OCI-LY1 (cell line): ENCODE measurements around the gene PDCL3.

Experiments used
- H2AFZ ChIP-seq: fragments of 200-600 bp; sonication (generic), shearing (Covaris generic); 2 replicates; pipeline ENCODE4 v1.6.0; 2014; ENCODE audit warnings: antibody characterized with exemption, mild to moderate bottlenecking, low read length
- H3F3A ChIP-seq: fragments of 200-600 bp; sonication (generic), shearing (Covaris generic); 2 replicates; pipeline ENCODE4 v1.6.0; 2014; ENCODE audit warnings: mild to moderate bottlenecking, antibody characterized with exemption, low read length, moderate library complexity; ENCODE audit not compliant: insufficient read depth
- H3K27ac ChIP-seq: fragments of 200-600 bp; sonication (generic); 2 replicates; pipeline ENCODE4 v1.5.1; 2014; ENCODE audit warnings: low read length, mixed run types, mild to moderate bottlenecking, low read depth; ENCODE audit not compliant: poor library complexity, severe bottlenecking
- H3K27me3 ChIP-seq: fragments of 200-600 bp; sonication (generic); 2 replicates; pipeline ENCODE4 v1.6.0; 2014; ENCODE audit warnings: antibody characterized with exemption, mild to moderate bottlenecking, low read length, moderate library complexity; ENCODE audit not compliant: insufficient read depth
- H3K36me3 ChIP-seq: fragments of 200-600 bp; sonication (generic); 2 replicates; pipeline ENCODE4 v1.6.1; 2014; ENCODE audit warnings: mild to moderate bottlenecking, antibody characterized with exemption, low read length, moderate library complexity, mixed read lengths; ENCODE audit not compliant: insufficient read depth
- H3K4me1 ChIP-seq: fragments of 200-600 bp; sonication (generic); 2 replicates; pipeline ENCODE4 v1.5.1; 2014; ENCODE audit warnings: mild to moderate bottlenecking, low read length, moderate library complexity; ENCODE audit not compliant: insufficient read depth, severe bottlenecking
- H3K4me2 ChIP-seq: fragments of 200-600 bp; sonication (generic), shearing (Covaris generic); 2 replicates; pipeline ENCODE4 v1.6.1; 2014; ENCODE audit warnings: low read length
- H3K4me3 ChIP-seq: fragments of 200-600 bp; sonication (generic); 2 replicates; pipeline ENCODE4 v1.5.1; 2014; ENCODE audit warnings: low read length, low read depth, mild to moderate bottlenecking, mixed read lengths; ENCODE audit not compliant: poor library complexity, severe bottlenecking
- H3K79me2 ChIP-seq: fragments of 200-600 bp; shearing (Covaris generic); 2 replicates; pipeline ENCODE4 v1.6.1; 2016; ENCODE audit warnings: mixed run types, low read length, mixed read lengths; ENCODE audit not compliant: insufficient read depth
- H3K9ac ChIP-seq: fragments of 200-600 bp; sonication (generic), shearing (Covaris generic); 2 replicates; pipeline ENCODE4 v1.6.1; 2014; ENCODE audit warnings: mild to moderate bottlenecking, low read length, mixed read lengths
- H3K9me2 ChIP-seq: fragments of 200-600 bp; sonication (generic), shearing (Covaris generic); 2 replicates; pipeline ENCODE4 v1.6.1; 2014; ENCODE audit warnings: low read depth, mild to moderate bottlenecking, low read length, mixed read lengths
- H3K9me3 ChIP-seq: fragments of 200-600 bp; shearing (Covaris generic); 2 replicates; pipeline ENCODE4 v1.6.1; 2014; ENCODE audit warnings: low read length, mixed read lengths
- H4K20me1 ChIP-seq: fragments of 200-600 bp; sonication (generic), shearing (Covaris generic); 2 replicates; pipeline ENCODE4 v1.6.0; 2016; ENCODE audit warnings: mild to moderate bottlenecking, low read length; ENCODE audit not compliant: insufficient read depth
- EZH2 ChIP-seq: fragments of 200-600 bp; sonication (generic), shearing (Covaris generic); IDR thresholded peaks from 2 replicates; pipeline ENCODE4 v1.8.0; 2017; ENCODE audit warnings: borderline replicate concordance, mixed run types, mild to moderate bottlenecking, antibody characterized with exemption, low read length, moderate library complexity, mixed read lengths
- TF ChIP-seq, protein P1 (sequence below): fragments of 200-600 bp; sonication (generic), shearing (Covaris generic); IDR thresholded peaks from 2 replicates; pipeline ENCODE4 v1.5.1; 2017; ENCODE audit warnings: mild to moderate bottlenecking, antibody characterized with exemption, low read length, moderate library complexity, mixed read lengths

The PDCL3 gene

DNA sequence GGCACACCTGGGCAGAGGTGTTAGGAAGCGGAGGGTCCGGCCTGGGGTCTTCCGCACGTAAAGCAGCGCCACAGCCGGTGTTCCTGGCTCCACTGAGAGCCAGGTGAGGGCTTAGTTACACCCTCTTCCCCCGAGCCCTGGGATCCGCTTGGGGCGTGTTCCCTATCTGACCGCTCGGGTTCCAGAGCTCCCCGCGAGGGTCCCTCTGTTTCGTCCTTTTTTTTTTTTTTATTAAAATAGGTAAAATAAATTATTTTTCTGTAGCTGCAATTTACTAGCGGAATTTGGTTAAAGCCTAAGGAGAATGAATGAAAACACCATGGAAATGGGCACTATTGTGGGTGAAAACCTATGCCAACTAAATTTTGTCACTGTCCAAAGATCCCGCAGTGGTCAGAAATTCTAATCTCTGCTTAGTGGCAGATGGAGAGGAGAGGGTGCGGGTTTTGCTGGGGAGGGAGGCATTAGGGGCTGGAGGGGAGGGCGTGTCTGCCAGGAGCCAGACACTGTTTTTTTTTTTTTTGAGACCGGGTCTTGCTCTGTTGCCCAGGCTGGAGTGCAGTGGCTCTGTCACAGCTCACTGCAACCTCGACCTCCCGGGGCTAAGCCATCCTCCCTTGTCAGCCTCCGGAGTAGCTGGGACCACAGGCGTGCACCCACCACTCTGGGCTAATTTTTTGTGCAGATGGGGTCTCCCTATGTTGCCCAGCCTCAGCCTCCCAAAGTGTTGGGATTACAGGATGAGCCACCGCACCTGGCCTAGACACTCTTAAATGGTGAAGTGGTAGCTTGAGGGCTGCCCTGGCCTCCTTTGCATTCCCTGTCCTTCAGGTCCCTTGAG, 834 bp downstream of the PDCL3 start:
- H3K9ac ChIP-seq: peak overlapping the region; percentile 88
- H3K27ac ChIP-seq: peak overlapping the region; percentile 48
- TF ChIP-seq EZH2: no peak
- TF ChIP-seq, protein P1, sequence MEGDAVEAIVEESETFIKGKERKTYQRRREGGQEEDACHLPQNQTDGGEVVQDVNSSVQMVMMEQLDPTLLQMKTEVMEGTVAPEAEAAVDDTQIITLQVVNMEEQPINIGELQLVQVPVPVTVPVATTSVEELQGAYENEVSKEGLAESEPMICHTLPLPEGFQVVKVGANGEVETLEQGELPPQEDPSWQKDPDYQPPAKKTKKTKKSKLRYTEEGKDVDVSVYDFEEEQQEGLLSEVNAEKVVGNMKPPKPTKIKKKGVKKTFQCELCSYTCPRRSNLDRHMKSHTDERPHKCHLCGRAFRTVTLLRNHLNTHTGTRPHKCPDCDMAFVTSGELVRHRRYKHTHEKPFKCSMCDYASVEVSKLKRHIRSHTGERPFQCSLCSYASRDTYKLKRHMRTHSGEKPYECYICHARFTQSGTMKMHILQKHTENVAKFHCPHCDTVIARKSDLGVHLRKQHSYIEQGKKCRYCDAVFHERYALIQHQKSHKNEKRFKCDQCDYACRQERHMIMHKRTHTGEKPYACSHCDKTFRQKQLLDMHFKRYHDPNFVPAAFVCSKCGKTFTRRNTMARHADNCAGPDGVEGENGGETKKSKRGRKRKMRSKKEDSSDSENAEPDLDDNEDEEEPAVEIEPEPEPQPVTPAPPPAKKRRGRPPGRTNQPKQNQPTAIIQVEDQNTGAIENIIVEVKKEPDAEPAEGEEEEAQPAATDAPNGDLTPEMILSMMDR: no peak
- no peaks in the 10 kb centered on the region for H3K9me2 ChIP-seq
- peaks cover 20% of the 10 kb centered on the region for H3K36me3 ChIP-seq
- no peaks in the 10 kb centered on the region for H3K9me3 ChIP-seq
- H3K4me3 ChIP-seq: peak overlapping the region; percentile 79
- H3K27me3 ChIP-seq: no peaks in the 10 kb centered on the region
- H4K20me1 ChIP-seq: no peaks in the 10 kb centered on the region
- no peaks in the 10 kb centered on the region for H3F3A ChIP-seq
- H3K79me2 ChIP-seq: no peaks in the 10 kb centered on the region
- H2AFZ ChIP-seq: peak overlapping the region; percentile 88
- H3K4me2 ChIP-seq: peak overlapping the region; percentile 79
- H3K4me1 ChIP-seq: peaks cover 13% of the 10 kb centered on the region

DNA sequence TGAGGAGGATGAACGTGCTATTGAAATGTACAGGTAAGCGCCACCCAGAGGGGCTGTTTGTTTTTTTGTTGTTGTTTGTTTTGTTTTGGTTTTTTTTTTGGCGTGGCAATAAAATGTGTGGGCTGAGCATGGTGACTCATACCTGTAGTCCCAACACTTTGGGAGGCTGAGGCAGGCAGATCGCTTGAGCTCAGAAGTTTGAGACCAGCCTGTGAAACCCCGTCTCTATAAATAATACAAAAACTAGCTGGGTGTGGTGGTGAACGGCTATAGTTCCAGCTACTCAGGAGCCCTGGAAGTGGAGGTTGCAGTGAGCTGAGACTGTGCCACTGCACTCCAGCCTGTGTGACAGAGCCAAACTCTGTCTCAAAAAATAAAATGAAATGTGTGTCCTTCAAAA, 6.2 kb downstream of the PDCL3 start:
- no peak overlapping the region for H3K27ac ChIP-seq
- H3K36me3 ChIP-seq: peaks cover 55% of the 10 kb centered on the region
- H2AFZ ChIP-seq: no peak overlapping the region

DNA sequence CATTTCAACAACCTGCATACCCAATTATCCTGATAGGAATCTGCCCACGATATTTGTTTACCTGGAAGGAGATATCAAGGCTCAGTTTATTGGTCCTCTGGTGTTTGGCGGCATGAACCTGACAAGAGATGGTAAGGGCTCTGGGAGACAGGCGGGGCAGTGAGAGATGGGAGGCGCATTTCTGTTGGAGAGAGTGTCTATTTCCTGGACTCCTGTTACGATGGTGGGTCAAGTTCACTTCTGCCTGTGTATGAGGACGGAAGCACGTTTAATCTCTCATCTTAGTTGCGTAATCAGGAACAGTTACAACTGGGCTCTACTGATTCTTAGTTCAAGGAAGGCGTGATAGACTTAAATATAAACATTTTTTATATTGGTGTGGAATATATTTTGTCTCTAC, 8.9 kb downstream of the PDCL3 start:
- H3F3A ChIP-seq: no peaks in the 10 kb centered on the region
- H3K4me3 ChIP-seq: no peak overlapping the region
- H3K36me3 ChIP-seq: peaks cover 60% of the 10 kb centered on the region
- no peaks in the 10 kb centered on the region for H4K20me1 ChIP-seq
- H3K79me2 ChIP-seq: no peaks in the 10 kb centered on the region
- TF ChIP-seq EZH2: no peak
- TF ChIP-seq, protein P1: no peak
- H3K9ac ChIP-seq: no peak overlapping the region
- no peaks in the 10 kb centered on the region for H3K9me2 ChIP-seq
- no peaks in the 10 kb centered on the region for H3K27me3 ChIP-seq
- no peaks in the 10 kb centered on the region for H3K4me1 ChIP-seq
- H2AFZ ChIP-seq: no peak overlapping the region
- no peak overlapping the region for H3K27ac ChIP-seq
- H3K4me2 ChIP-seq: no peak overlapping the region
- H3K9me3 ChIP-seq: no peaks in the 10 kb centered on the region

More for the DNA sequence above, 6.2 kb downstream of the PDCL3 start:
- no peaks in the 10 kb centered on the region for H3K4me1 ChIP-seq
- TF ChIP-seq EZH2: no peak
- TF ChIP-seq, protein P1: no peak
- H4K20me1 ChIP-seq: no peaks in the 10 kb centered on the region
- H3K27me3 ChIP-seq: no peaks in the 10 kb centered on the region
- no peaks in the 10 kb centered on the region for H3F3A ChIP-seq
- no peak overlapping the region for H3K9ac ChIP-seq
- no peaks in the 10 kb centered on the region for H3K79me2 ChIP-seq
- no peak overlapping the region for H3K4me2 ChIP-seq
- H3K9me3 ChIP-seq: no peaks in the 10 kb centered on the region
- no peaks in the 10 kb centered on the region for H3K9me2 ChIP-seq
- no peak overlapping the region for H3K4me3 ChIP-seq
